NCI-H2029 treated with DMSO at 0.1 percent for 48 hours (cell line): ENCODE results near the gene BEST3.
"Not testable (repeated sequence)": the region's sequence is repeated elsewhere in the genome, so short reads cannot be mapped to it uniquely, and the experiment has no call there.

Experiments used
- DNase-seq: peaks from one replicate; lab custom pipeline; 2025; lab: John Stamatoyannopoulos, UW

Gene BEST3

GRCh38 chr12:69688021-69688420, 11.1 kb downstream of the BEST3 start:
- no peak for DNase-seq

GRCh38 chr12:69687390-69687789, 11.7 kb downstream of the BEST3 start:
- DNase-seq = no peak

GRCh38 chr12:69686731-69687130, 12.4 kb downstream of the BEST3 start:
- no peak for DNase-seq

- DNase-seq = no peak
These were observed 13.3 kb downstream of the BEST3 start for GRCh38 chr12:69685810-69686209.

- DNase-seq = no peak
These were observed 14.6 kb downstream of the BEST3 start for GRCh38 chr12:69684466-69684865.

GRCh38 chr12:69682110-69682755, 16.9 kb downstream of the BEST3 start:
- no peak for DNase-seq

GRCh38 chr12:69679119-69679518, 20.0 kb downstream of the BEST3 start:
- no peak for DNase-seq

- DNase-seq = no peak
These were observed 22.7 kb downstream of the BEST3 start for GRCh38 chr12:69676257-69677012.

GRCh38 chr12:69672195-69672594, 26.9 kb downstream of the BEST3 start:
- DNase-seq = no peak

- DNase-seq = peak; percentile 91
These were observed 27.5 kb downstream of the BEST3 start for GRCh38 chr12:69671597-69671996.

- DNase-seq = no peak
These were observed 32.3 kb downstream of the BEST3 start for GRCh38 chr12:69666798-69667197.

- not testable (repeated sequence) for DNase-seq
These were observed 34.1 kb downstream of the BEST3 start for GRCh38 chr12:69664930-69665377.

- no peak for DNase-seq
These were observed 35.4 kb downstream of the BEST3 start for GRCh38 chr12:69663726-69664125.

GRCh38 chr12:69662764-69663163, 36.3 kb downstream of the BEST3 start:
- DNase-seq = no peak

- no peak for DNase-seq
These were observed 37.7 kb downstream of the BEST3 start for GRCh38 chr12:69661386-69661785.

- DNase-seq = no peak
These were observed 38.8 kb downstream of the BEST3 start for GRCh38 chr12:69660164-69660863.

GRCh38 chr12:69658203-69658602, 40.9 kb downstream of the BEST3 start:
- DNase-seq = no peak

- DNase-seq = no peak
These were observed 41.5 kb downstream of the BEST3 start for GRCh38 chr12:69657376-69658137.

GRCh38 chr12:69655616-69656340, 43.3 kb downstream of the BEST3 start:
- no peak for DNase-seq

GRCh38 chr12:69653703-69654102, 45.4 kb downstream of the BEST3 start:
- no peak for DNase-seq

GRCh38 chr12:69651922-69652321, 47.2 kb downstream of the BEST3 start:
- no peak for DNase-seq

GRCh38 chr12:69649529-69649928, 49.6 kb downstream of the BEST3 start:
- DNase-seq = no peak
